Suppressor macrophage treated with lipopolysaccharide for 1 hour (primary cell): Measurements from ENCODE around the gene PITX1.

Source experiments
- DNase-seq, 3 donors: peaks; one replicate each; pipeline ENCODE4 v3.0.0-alpha.2; 2020 to 2022

PITX1 gene

DNA sequence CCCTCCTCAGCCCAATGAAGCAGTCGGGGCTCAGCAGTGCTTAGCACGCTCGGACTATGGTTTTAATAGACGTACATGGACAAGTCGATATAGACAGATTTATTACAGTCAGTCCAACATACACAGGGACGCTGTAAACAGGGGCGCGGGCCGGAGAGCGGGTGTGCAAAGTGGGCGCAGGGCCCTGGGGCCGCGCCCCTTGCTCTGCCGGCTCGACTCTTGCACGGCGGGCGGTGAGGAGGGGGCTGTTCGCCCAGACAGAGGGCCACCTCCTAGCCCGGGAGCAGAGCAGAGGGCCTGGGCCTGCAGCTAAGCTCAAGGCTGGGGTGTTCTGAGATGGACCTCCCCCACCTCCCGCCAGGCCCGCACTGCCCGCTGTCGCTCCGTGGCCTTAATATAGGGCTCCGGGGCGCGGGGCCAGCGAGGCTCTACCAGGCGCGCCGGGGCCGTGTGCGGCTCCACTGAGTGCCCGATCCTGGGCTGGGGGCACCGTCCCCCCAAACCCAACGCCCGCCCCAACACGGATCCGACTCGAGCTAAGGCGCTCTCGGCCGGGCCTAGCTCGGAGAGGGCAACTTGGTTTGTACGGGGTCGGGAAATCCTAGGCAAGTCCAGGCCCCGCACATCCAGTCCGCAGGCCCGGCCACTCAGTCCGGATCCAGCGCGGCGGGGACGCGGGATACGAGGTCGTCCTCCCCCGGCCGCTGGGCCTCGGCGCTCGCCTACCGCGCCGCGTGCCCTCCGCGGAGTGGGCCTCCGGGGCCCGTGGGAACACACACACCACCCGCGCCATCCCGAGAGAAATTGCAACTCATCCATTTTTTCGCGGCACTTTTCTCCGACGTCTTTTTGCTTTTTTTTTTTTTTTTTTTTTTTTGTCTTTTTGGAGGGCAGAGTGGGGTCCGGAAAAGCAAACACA is 6.1 kb downstream of the PITX1 start:
- peak in 1 of 3 donors; percentile 6 for DNase-seq

DNA sequence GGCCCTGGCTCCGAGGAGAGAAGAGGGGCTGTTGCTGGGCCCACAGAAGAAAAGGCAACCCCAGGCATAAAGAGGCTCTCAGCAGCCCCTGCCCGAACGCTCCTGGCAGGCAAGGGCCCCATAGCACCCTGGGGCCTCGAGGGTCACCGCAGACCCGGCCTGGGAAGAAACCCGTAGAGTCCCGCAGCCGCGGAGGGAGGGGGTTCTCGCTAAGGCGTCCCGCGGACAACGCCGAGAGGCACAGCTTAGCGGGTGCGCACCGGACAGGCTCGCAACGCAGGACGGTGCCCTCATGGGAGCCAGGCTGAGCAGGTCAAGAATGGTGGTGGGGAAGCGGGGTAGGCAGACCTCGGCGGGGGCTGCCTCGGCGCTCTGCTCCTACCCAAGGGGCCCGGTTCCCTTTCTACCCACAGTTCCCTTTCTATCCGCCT is 6.7 kb downstream of the PITX1 start:
- no peak for DNase-seq

DNA sequence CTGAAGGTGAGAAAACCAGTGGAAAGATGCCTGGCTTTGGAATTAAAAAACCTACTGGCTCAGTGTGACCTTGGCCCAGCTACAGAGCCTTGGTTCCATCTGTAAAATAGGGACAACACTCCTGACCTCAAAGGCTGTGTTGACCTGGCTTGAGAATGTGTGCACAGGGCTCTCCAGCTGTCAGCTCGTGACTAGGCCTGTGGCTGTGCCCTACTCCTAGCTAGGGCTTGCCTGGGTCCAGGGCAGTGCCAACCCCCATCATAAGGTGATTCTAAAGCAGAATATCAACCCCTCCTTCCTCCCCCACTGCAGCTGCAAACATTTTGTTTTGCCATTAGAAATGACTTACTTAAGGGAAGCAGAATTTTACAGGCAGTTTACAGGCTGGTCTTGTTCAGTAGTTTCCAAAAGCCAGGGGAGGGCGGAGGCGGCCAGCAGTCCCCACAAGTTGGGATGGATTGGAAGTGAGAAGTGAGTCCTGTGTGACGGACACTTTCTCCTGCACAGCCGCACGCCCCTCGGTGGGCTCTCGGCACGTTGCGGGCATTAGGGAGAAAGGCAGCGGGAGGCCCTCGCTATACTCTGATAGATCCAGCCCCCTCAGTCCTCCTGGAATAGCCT is 7.3 kb downstream of the PITX1 start:
- no peak for DNase-seq

DNA sequence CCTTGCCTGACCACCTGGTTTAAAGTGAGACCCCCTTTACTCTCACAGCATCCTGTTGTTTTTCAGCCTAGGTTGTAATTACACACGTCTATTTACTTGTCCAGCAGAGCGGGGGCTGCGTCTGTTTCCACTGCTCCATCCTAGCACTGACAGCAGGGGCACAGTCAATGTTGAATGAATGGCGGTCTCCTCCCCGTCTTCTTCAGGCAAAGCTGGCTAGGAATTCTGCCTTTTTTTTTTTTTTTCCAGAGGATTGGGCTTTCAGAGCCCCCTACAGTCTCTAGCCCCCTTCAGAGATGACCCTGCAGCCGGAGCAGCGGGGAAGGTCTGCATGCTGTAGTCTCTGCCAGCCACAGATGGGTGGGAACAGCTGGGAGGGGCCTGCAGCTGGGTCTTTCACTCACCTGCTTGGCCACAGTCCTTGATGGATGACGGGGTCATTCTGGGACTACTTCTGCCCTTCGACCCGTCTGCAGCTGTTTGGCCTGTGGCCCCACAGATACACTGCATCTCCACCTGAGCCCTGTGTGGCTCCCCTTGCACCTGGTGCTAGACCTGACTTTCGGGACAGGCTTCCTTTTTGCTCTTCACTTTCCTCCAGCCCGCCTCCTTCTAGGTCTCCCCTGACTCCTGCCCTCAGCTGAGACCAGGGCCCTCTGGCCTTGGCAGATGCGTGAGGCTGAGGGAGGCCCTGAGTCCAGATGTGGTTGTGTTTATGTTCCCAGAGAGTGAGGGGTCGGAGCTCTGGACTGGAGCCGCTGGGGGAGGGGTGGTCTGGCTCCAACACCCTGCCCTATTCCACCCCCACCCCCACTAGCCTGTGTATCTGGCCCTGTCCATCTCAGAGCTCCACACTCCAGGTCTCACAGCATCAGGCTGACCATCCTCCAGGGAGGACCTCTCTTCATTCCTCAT is 8.0 kb downstream of the PITX1 start:
- DNase-seq: no peak

DNA sequence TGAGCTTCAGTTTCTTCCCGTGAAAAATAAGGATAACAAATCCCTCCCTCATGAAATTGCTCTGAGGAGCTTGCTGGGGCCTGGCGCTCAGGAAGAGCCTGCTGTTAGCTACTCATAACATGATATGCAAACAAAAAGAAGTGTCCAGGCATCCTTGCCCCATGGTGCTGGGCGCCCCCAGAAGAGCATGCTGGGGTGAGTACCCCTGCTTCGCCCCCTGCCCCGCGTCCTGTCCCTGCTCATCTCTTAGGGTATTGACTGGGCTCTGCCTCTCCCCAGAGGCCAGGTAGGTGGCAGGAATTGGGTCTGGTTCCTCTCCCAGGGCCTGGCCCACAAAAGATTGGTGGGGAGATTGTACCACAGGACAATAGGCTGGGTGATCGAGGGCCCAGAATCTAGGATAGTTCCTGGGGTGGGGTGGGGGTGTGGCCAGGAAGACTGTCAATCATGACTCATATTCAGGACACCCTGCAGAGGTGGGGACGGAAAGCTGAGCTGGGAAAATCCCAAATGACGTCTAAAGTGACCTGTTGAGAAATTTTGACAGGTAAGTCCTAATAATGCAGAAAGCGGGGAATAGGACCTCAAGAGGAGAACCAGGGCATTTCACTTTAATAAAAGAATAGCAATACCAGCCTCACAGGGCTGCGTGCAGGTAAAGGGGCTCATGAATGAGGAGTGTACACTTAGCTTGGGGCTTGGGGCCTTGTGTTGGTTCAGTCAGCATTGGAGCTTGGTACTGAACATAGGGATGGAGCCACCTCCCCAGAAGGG is 8.9 kb downstream of the PITX1 start:
- DNase-seq: no peak

DNA sequence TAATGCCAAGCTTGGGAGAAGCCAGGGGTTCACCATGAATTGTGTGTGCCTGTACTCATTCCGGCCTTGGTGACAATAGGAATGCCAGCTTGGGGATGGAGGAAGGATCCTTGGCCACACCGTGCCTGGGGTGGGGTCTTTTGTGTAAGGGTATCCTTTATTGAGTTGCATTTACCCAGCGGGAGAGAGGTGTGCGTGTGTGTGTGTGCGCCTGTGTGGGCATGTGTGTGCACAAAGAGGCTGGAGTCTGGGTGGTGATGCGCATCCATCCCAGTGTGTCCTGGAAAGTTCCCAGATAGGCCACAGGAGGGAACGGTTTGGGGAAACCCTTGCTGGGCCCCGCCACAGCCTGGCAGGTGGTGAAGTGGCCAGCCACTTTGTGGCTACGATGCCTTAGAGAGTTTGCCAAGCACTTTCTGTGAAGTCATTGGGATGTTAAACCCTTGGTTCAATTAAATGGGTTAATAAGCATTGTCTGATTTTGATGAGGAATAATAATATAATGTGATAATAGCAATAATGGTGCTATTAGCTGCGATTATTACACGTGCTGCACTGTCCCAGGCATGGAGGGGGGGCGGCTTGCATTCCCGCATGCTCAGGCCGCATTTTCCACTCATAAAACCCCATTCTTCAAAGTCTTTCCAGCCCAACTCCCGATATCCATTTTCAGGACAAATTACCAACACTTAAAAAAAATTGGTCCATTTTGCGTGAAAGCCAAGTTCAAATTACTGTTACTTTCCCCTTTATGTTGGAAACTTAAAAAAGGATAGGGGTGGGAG is 13.7 kb downstream of the PITX1 start:
- no peak for DNase-seq

DNA sequence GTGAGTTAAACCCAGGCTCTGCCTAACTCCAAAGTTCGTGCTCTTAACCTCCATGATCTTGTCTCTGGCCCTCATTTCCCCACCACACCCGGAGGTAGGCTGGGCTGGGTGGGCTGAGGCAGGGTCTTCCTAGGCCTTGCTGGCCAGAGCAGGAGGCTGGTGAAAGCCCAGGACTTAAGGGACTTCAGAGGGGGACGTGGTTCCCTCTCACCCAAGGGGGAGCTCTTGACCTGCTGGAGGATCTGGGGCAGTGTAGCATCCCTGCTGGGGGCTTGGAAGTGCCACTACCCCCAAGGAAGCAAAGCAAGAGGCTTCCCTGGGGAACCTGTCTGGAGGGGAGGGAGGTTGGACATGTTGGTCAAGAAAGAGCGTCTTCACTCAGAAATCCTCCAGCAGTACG is 14.7 kb downstream of the PITX1 start:
- DNase-seq: no peak

DNA sequence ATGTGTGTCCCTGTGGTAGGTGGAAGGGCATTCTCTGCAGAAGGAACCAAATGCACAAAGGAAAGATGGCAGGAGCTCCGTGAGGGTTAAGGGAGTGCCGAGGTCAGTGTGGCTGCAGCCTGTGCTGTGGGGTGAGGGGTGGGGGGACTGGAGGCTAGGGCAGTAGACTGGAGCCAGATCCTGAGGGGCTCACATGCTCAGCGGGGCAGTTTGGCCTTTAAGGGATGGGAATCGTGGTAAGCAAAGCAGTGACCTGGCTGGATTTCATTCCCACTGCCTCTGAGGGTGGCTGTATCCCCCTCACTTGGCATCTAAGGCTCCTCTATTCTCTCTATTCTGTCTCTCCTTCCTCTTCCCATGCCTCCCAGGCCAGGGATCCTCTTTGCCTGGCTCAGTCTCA is 15.6 kb downstream of the PITX1 start:
- DNase-seq: no peak

DNA sequence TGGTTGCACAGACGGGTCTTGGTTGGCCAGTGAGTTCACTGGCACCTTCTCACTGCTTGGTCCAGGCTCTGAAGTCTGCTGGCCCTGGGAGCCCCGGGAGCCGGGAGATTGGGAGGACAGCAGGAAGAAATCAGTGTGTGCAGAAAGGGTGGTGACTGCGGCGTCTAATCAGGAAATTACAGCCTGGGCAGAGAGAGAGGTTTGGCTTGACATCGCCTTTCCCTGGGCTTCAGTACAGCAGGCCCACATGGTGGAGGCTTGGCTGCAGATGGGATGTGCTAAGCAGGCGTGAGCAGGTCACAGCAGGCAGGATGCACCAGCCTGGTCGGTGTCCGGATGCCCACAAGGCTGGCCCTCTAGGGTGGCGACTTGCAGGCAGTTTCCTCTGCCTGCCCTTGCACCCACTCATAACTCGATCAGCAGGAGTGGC is 17.2 kb downstream of the PITX1 start:
- DNase-seq: no peak

DNA sequence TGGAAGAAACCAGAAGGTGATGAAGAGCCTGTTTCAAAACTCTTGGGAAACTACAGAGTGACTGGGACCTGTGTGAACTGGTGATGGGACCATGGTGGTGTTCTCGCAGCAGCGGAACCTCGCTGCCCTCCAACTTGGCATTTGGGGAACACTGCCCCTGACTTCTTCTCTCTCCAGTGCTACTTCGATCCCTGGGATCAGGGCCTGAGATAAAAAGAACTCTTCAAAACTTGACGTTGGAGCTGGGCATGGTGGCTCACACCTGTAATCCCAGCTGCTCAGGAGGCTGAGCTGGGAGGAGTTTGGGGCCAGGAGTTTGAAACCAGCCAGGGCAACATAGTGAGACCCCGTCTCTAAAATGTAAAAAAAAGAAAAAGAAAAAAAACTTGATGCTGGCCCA is 18.1 kb downstream of the PITX1 start:
- no peak for DNase-seq

DNA sequence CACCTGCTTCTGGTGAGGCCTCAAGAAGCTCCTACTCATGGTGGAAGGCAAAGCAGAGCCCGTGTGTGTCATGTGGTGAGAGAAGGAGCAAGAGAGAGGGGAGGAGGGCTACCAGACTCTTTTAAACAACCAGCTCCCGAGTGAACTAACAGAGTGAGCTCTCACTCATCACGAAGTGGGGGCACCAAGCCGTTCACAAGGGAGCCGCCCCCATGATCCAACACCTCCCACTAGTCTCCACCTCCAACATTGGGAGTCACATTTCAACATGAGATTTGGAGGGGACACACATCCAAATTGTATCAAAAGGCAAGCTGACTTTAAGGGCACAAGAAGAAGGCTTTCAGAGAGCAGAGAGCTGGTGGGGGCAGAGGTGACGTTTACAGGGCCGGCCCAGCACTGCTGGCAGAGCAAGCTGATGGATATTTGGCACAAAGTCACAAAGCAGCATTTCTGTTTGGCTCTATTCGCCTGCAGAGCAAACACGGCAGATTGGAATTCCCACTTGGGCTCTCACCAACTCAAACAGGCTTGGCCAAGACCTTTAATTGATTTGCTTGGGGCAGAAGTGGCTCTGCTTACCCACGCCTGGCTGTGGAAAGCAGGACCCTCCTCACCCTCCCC is 20.0 kb downstream of the PITX1 start:
- no peak for DNase-seq

DNA sequence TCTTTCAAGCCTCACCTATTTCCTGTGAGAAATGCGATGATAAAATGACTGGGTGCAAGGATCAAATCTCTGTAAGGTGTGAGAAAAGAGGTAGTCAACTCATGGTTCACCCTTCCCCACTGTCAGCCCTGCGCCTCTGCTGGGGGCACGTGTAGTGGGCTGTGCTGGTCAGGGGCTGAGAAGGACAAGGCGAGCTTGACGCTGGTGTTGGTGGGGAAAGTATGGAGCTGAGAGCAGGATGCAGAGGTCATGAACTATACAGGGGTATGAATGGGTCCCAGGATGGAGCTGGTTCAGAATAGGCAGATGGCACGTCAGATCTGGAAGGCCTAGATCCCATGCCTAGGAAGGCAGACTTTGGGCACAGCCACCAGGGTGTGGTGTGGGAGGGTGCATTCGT is 20.6 kb downstream of the PITX1 start:
- DNase-seq: no peak

DNA sequence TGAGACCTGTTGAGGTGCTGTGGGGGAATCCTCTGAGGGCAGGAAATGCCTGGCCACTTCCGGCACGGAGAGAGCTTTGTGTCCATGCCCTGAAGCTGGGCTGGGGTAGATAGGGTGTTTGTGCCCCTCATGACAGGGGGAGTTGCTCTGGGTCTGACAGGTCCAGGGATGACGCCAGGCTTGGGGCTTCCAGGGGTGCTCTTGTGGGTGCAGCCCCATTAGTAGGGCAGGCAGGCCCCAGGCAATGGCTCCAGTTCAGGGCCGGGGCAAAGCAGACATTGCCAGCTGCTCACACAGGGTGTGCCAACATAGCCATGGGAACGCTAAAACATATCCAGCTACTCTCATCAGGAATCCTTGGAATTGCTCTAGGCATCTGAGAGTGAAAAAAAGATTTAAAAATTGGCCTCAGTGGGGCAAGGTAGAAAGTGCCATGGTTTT is 21.1 kb downstream of the PITX1 start:
- no peak for DNase-seq

DNA sequence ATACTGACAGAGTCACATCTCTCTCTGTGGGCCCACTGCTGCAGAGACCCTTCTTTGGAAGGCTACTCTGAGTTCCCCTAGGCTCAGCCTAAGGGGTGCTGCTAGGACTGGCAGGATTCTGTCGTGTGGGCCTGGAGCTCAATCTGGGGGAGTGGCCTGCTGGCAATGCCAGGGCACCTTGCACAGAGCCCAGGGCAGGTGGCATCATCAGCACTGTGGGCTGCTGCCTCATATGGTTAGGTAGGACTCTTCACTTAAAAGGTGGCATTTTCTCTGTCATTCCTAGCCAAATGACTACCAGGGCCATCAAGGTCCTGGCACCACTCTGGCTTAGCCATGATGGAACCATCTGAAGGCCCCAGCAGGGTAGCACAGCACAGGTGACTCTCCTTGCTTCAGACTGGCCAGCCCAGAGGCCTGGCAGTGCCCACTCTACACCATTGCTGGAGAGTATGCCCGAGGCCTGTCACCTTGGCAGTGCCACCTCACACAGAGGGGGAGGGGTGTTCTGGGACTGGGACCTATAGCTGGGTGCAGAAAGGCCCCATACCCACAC is 21.9 kb downstream of the PITX1 start:
- no peak for DNase-seq

DNA sequence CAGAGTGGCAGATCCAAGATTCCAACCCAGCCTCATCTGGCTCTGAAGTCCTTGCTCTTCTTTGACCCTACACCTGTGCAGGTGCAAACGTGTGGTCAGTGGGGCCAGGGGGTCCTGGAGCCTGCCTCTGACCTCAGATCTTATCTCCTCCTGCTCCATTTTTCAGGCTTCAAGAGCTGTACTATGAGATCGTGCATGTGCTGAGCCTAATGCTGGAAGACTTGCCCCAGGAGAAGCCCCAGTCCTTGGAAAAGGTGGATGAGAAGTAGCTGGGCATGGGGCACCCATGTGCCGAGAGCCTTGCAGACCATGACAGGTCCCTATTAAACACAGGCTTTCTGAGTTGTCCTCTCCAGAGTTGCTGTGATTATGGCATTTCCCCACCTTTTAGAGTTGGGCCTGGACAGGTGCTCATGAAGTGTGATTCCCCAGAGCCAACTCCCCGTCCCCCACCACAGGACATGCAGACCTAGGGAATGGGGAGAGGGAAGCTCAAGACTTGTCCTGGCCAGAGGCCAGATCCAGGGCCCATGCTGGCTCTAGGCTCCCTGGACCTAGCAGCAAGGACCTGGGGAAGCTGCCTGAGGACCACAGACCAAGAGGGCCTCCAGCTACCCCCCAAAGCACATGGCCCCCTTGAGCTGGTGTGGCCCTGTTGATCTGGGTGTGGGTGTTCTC is 22.5 kb downstream of the PITX1 start:
- DNase-seq: no peak

DNA sequence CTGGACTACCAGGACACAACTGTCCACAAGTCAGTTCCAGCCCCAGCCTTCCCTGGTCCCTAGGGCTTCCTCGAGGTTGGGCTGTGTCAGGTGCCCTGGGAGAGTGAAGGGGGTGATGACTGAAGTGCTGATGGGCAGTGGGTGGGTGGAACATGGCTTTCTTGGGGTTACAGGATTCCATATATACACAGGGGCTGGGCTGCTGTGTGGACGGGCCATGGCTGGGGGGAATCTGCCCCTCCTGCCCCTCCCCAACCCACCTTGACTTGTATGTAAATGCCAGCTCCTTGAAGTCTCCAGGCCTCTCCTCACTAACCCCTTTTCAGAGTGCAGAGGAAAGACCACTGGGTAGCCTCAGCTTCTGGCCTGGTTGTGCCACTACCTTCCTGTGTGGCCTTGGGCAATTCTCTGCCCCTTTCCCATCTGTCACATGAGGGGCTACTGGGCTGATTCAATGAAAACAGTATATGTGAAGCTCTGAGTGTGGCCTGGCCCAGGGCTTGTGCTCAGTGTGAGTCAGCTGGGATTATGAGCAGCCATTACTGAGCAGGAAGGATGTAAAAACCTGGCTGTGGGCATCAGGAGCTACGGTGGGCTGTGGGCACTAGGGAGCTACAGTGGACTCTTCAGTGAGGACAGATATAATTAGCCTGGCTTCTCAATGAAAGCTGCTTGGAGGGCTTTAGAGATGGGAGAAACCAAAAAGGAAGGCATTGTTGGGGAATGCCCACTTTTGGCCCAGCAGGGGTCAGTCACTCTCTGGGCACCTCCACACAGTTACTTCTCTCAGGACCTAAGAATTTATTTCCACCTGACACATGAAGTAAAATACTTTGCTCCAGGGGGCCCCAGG is 23.3 kb downstream of the PITX1 start:
- peak in 1 of 3 donors; percentile 16 for DNase-seq

DNA sequence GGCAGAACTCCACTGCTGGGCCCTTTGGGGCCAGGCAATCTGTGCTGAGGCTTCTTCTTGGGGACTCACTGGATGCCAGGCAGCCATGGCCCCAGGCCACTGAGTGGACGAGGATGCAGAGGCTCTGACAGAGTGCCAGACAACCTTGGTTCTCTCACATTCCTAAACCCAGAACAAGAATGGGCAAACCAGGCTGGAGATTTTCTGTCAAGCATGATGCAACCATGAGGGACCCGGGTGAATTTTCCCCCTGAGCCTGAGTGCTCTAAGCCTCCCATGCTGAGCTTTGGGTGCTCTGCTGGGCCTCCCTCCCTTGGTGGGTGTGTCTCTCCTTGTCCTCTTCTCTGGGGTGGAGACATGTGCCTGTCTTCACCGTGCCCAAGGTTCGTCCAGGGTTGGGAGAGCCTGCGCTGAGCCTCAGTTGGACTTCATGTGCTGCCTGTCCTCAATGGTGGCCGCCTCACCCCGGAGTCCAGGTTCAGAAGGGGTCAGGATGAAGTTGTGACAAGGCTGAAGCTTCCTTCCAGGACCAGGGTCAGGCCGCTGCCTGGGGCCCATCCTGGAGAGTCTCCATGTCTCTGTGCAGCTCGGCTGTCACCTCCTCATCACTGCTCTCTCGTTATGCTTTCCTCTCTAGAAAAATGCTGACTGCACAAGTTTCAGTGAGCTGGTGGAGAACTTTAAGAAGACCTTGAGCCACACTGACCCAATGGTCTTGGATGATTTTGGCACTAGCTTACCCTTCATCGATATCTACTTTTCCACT is 24.1 kb downstream of the PITX1 start:
- DNase-seq: no peak

DNA sequence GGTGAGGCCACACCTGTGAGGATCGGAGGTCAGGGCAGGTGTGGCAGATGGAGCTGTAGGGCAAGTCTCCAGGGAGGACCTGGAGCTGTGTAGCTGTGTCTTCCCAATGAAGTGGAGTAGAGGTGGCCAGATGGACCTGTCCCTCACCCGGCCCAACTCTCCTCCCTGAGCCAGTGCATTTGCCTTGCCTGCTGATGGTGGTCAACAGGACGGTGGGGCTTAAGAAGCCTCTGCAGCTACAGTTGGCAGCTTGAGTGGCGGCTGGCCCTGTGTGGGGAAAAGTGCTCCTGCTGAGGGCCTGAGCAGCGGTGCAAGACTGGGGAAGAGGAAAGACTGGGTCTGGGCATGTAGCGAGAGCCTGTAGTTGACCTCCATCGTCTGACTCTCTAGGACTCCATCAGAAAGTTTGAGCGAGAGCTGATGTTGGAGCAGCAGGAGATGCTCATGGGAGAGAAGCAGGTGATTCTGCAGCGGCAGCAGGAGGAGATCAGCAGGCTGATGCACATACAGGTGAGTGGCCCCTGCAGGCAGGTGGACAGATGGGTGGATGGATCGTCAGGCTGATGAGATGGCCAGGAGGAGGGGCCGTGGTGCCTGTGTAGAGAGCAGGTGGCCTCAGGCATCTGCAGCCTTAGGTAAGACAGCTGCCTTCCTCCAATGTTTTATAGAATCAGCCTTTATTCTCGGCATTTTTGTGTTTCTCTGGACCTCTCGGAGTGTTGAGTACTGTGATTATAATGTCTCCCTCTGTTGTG is 24.9 kb downstream of the PITX1 start:
- no peak for DNase-seq
